Vagina (tissue), 2 donors: ENCODE measurements around the gene ANKS1A.
"Not testable (repeated sequence)": the region's sequence is repeated elsewhere in the genome, so short reads cannot be mapped to it uniquely, and the experiment has no call there.

ENCODE experiments used
- POLR2AphosphoS5 ChIP-seq, 2 donors: sonication (generic); formaldehyde crosslinking; IDR thresholded peaks; one replicate each; pipeline ENCODE4 v1.9.0; 2017; ENCODE audit warnings: antibody characterized with exemption in 2 of 2, mild to moderate bottlenecking in 2 of 2, low read depth in 1 of 2; ENCODE audit not compliant: insufficient read depth in 1 of 2
- TF ChIP-seq, protein P1 (sequence below), 3 experiments: fragments of 450-650 bp in 2 of 3; fragments of 200-600 bp in 1 of 3; sonication (generic) in 1 of 3; IDR thresholded peaks; one replicate each; pipeline ENCODE4 v1.5.1; 2017 to 2019; ENCODE audit warnings: antibody characterized with exemption in 3 of 3, mild to moderate bottlenecking in 2 of 3, moderate library complexity in 2 of 3

DNA sequence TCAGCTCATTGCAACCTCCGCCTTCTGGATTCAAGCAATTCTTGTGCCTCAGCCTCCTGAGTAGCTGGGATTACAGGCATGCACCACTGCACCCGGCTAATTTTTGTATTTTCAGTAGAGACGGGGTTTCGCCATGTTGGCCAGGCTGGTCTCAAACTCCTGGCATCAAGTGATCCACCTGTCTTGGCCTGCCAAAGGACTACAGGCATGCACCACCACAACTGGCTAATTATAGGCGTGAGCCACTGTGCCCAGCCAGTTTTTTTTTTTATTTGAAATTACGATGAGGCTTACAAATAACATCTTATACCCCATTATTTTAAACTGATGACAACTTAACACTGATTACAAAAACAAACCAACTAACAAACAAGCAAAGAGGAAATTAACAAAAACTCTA is 40.0 kb upstream of the ANKS1A start:
- TF ChIP-seq, protein P1, sequence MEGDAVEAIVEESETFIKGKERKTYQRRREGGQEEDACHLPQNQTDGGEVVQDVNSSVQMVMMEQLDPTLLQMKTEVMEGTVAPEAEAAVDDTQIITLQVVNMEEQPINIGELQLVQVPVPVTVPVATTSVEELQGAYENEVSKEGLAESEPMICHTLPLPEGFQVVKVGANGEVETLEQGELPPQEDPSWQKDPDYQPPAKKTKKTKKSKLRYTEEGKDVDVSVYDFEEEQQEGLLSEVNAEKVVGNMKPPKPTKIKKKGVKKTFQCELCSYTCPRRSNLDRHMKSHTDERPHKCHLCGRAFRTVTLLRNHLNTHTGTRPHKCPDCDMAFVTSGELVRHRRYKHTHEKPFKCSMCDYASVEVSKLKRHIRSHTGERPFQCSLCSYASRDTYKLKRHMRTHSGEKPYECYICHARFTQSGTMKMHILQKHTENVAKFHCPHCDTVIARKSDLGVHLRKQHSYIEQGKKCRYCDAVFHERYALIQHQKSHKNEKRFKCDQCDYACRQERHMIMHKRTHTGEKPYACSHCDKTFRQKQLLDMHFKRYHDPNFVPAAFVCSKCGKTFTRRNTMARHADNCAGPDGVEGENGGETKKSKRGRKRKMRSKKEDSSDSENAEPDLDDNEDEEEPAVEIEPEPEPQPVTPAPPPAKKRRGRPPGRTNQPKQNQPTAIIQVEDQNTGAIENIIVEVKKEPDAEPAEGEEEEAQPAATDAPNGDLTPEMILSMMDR (IDR thresholded peaks at IDR 0.05) = not testable (repeated sequence)
- TF ChIP-seq POLR2AphosphoS5 (IDR thresholded peaks at IDR 0.05; ENCODE audit: insufficient read depth in 1 of 2, low read depth in 1 of 2) = not testable (repeated sequence)
